ENCODE measurements around the gene ANKRD40. TPM values are rescaled to one million over a fixed set of nuclear protein-coding genes. Genes with fewer than 3 reads are reported as not detected.
A peak's percentile ranks its signal among the peaks of the same experiment; 100 is the strongest.

Gene ANKRD40
- total and polyA plus RNA-seq, 2 donors from 2014 or later = 15.8 to 37.6 TPM

DNA sequence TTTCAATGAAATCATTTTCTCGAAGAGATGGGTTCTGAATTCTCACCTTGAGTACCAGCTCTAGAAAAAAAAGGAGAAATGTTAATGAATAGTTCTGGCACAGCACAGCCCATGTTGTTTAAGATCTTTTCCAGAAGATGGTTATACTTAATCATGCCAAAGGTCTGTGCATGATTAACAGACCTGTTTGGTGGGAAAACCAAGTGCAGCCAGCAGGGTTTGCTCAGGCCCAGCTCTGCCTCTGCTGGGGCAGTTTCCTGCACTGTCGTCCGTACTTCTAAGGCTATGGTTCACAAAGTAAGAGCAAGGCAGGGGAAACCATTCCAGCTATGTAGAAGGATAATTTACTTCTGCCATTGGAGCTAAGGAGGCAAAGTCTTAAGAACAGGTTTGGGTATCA is 10.7 kb downstream of the ANKRD40 start:
- FAIRE-seq (no peak), DNase-seq (peak in 3 of 5 donors; percentile 39 to 74 (median 49))
- H3K9me3 ChIP-seq (ENCODE audit: control insufficient read depth in 2 of 3, insufficient read depth in 1 of 3, low read length in 3 of 3) = no peaks in the 10 kb centered on the region
- H3K27me3 ChIP-seq (ENCODE audit: control insufficient read depth, insufficient read depth, low read length) = no peaks in the 10 kb centered on the region
- H3K27ac ChIP-seq (ENCODE audit: low read depth in 2 of 2, low read length in 2 of 2) = peak overlapping the region; percentile 28 to 47
- peaks cover 22 to 30% (median 23%) of the 10 kb centered on the region in 3 donors for H3K36me3 ChIP-seq (ENCODE audit: control insufficient read depth in 2 of 3, insufficient read depth in 3 of 3, low read length in 3 of 3)
- no peak overlapping the region for H3K4me3 ChIP-seq (ENCODE audit: low read length in 3 of 3)
- H3K9ac ChIP-seq (ENCODE audit: low read length in 3 of 3) = no peak overlapping the region
- peak; percentile 17 for TF ChIP-seq CTCF (IDR thresholded peaks at IDR 0.05; ENCODE audit: borderline replicate concordance, extremely low read depth, insufficient read depth)
- intact Hi-C loops (cut with DNase I) = no loop called here
- peaks cover 15 to 36% (median 23%) of the 10 kb centered on the region in 3 donors for H3K4me1 ChIP-seq (ENCODE audit: control insufficient read depth in 2 of 3, insufficient read depth in 2 of 3, low read depth in 1 of 3, low read length in 3 of 3)

DNA sequence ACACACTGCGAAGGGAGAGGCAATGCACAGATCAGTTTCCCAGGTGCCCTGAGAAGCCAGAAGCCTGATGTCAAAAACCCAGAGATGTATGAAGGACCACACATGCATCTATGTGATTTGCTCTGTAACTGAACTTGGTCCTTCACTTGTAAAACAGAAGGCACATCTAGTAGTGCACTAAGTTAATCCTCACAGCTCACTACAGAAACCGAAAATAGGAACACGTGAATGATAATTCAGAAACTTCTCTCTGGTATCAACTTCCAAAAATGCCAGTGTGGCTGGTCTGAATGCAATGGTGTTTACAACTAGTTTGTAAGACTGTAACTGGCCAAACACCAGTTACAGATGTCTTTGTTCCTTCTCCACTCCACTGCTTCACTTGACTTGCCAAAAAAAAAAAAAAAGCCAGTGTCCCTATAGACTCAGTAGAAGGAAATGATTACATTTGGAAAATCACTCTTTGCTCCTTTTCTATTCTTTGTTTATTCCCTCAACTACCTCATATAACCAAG is 11.3 kb downstream of the ANKRD40 start:
- H3K27ac ChIP-seq (ENCODE audit: low read depth in 2 of 2, low read length in 2 of 2) = no peak overlapping the region

GRCh38 chr17:50693036-50693682 is 14.6 kb downstream of the ANKRD40 start:
- intact Hi-C loops (cut with DNase I) = no loop called here
- H3K9ac ChIP-seq (ENCODE audit: low read length in 3 of 3) = peak overlapping the region in 1 of 3 donors; percentile 15
- no peak for TF ChIP-seq CTCF (IDR thresholded peaks at IDR 0.05; ENCODE audit: borderline replicate concordance, extremely low read depth, insufficient read depth)
- H3K27ac ChIP-seq (ENCODE audit: low read depth in 2 of 2, low read length in 2 of 2) = peak overlapping the region; percentile 26 to 65
- no peaks in the 10 kb centered on the region for H3K9me3 ChIP-seq (ENCODE audit: control insufficient read depth in 2 of 3, insufficient read depth in 1 of 3, low read length in 3 of 3)
- no peak for FAIRE-seq
- no peaks in the 10 kb centered on the region for H3K27me3 ChIP-seq (ENCODE audit: control insufficient read depth, insufficient read depth, low read length)
- DNase-seq = no peak
- H3K4me3 ChIP-seq (ENCODE audit: low read length in 3 of 3) = no peak overlapping the region
- H3K36me3 ChIP-seq (ENCODE audit: control insufficient read depth in 2 of 3, insufficient read depth in 3 of 3, low read length in 3 of 3) = peaks cover 16 to 19% (median 16%) of the 10 kb centered on the region in 3 donors
- H3K4me1 ChIP-seq (ENCODE audit: control insufficient read depth in 2 of 3, insufficient read depth in 2 of 3, low read depth in 1 of 3, low read length in 3 of 3) = peaks cover 17 to 58% (median 49%) of the 10 kb centered on the region in 3 donors

More for the DNA sequence above, 11.3 kb downstream of the ANKRD40 start:
- FAIRE-seq (no peak), DNase-seq (no peak)
- H3K4me3 ChIP-seq (ENCODE audit: low read length in 3 of 3) = no peak overlapping the region
- H3K4me1 ChIP-seq (ENCODE audit: control insufficient read depth in 2 of 3, insufficient read depth in 2 of 3, low read depth in 1 of 3, low read length in 3 of 3) = peaks cover 15 to 42% (median 29%) of the 10 kb centered on the region in 3 donors
- intact Hi-C loops (cut with DNase I) = no loop called here
- H3K27me3 ChIP-seq (ENCODE audit: control insufficient read depth, insufficient read depth, low read length) = no peaks in the 10 kb centered on the region
- H3K9me3 ChIP-seq (ENCODE audit: control insufficient read depth in 2 of 3, insufficient read depth in 1 of 3, low read length in 3 of 3) = no peaks in the 10 kb centered on the region
- peaks cover 22 to 30% (median 23%) of the 10 kb centered on the region in 3 donors for H3K36me3 ChIP-seq (ENCODE audit: control insufficient read depth in 2 of 3, insufficient read depth in 3 of 3, low read length in 3 of 3)
- TF ChIP-seq CTCF (IDR thresholded peaks at IDR 0.05; ENCODE audit: borderline replicate concordance, extremely low read depth, insufficient read depth) = no peak
- H3K9ac ChIP-seq (ENCODE audit: low read length in 3 of 3) = no peak overlapping the region

All from kidney (tissue), 14 donors.